ENCODE results near the gene SHMT2. TPM values are rescaled to one million over a fixed set of nuclear protein-coding genes. Genes with fewer than 3 reads are reported as not detected.

SHMT2 gene
- total and polyA plus RNA-seq, 2 of the 4 experiments (the other 2 are of a cell fraction), result 266 to 364 TPM

GRCh38 chr12:57216014-57216911 lies 13.2 kb upstream of the SHMT2 start, which contains the start of gene NXPH4:
TSS of gene NXPH4 (plus strand) at chr12:57216794. CDS start at chr12:57216970, 176 bp downstream.
- H3K36me3 ChIP-seq (ENCODE audit: control insufficient read depth, insufficient read depth, low read length), result peaks cover 26% of the 10 kb centered on the region
- H4K5ac ChIP-seq (ENCODE audit: low read depth, low read length), result no peak within 1 kb of the TSS
- intact Hi-C loops (cut with micrococcal nuclease), result no loop called here
- H2AK9ac ChIP-seq (replicated peaks; ENCODE audit: low read depth, low read length, poor library complexity), result peak within 1 kb of the TSS; percentile 91
- peak within 1 kb of the TSS; percentile 78 for H3K23ac ChIP-seq (ENCODE audit: low read depth, low read length)
- H2BK5ac ChIP-seq (ENCODE audit: low read depth, low read length, poor library complexity, severe bottlenecking), result no peak within 1 kb of the TSS
- BruUV-seq (replicated peaks), result no TSS peak
- H4K91ac ChIP-seq (ENCODE audit: insufficient read depth, low read depth, low read length), result no peak within 1 kb of the TSS
- no peak within 1 kb of the TSS; the same call in 1 of the 2 replicates for H3K4ac ChIP-seq (ENCODE audit: low read depth, low read length)
- 2% methylated on average over 52 of the region's 102 CpGs; no CpG with 5 or more reads in 1 of the 2 experiments for WGBS, 2 experiments (ENCODE audit: extremely low coverage in 2 of 2, insufficient read length in 1 of 2)
- peak within 1 kb of the TSS; percentile 90 for H3K4me2 ChIP-seq (ENCODE audit: low read depth, low read length)
- no peak within 1 kb of the TSS for H2BK20ac ChIP-seq (ENCODE audit: low read depth, low read length)
- peaks cover 0 to 7% of the 10 kb centered on the region in 2 experiments; a peak in 1 of 4 replicates for H3K79me1 ChIP-seq (ENCODE audit: low read depth in 1 of 2, low read length in 2 of 2)
- CTCF ChIA-PET, result interaction anchor here (1.2 to 3.5 kb wide), 2 partner anchors 23 to 26 kb away, joined by 6 to 25 read pairs; no protein-coding TSS in a partner anchor
- in situ Hi-C loops (cut with MboI; ENCODE audit: low sequenced_read_pairs), result no loop called here
- peak within 1 kb of the TSS; percentile 3; the same call in 1 of the 2 replicates for H3K9ac ChIP-seq (ENCODE audit: low read depth, low read length)
- peaks cover 7% of the 10 kb centered on the region for H3K4me1 ChIP-seq (ENCODE audit: control insufficient read depth, insufficient read depth, low read length)
- ATAC-seq (ENCODE audit: low read depth) (peak; percentile 46), DNase-seq (no peak)
- peak within 1 kb of the TSS; percentile 47; the same call in 1 of the 2 replicates for H3K14ac ChIP-seq (replicated peaks; ENCODE audit: low read depth, low read length)
- no peak within 1 kb of the TSS for H3K18ac ChIP-seq (ENCODE audit: low read depth, low read length)
- no peaks in the 10 kb centered on the region for H3K9me3 ChIP-seq (ENCODE audit: control insufficient read depth, insufficient read depth, low read length)
- H4K20me1 ChIP-seq (ENCODE audit: insufficient read depth, low read length), result peaks cover 56% of the 10 kb centered on the region
- H3K4me3 ChIP-seq (ENCODE audit: insufficient read depth, low read depth, low read length), result peak within 1 kb of the TSS; percentile 73
- H3K9me1 ChIP-seq (ENCODE audit: insufficient read depth, low read length), result no peaks in the 10 kb centered on the region
- dilution Hi-C loops (cut with HindIII; ENCODE audit: low sequenced_read_pairs, unreplicated experiment), result no loop called here
- no peak within 1 kb of the TSS; the same call in 1 of the 2 replicates for H3K27ac ChIP-seq (ENCODE audit: insufficient read depth, low read length)
- H2BK120ac ChIP-seq (ENCODE audit: low read depth, low read length), result no peak within 1 kb of the TSS
- peaks cover 61% of the 10 kb centered on the region for H3K27me3 ChIP-seq (ENCODE audit: control insufficient read depth, insufficient read depth, low read length)
- POLR2A ChIA-PET (ENCODE audit: unreplicated experiment), result interaction anchor here (0.6 kb wide), 1 partner anchor 13 kb away, joined by 5 read pairs; the partner anchor contains the start of gene SHMT2
- H4K8ac ChIP-seq (ENCODE audit: low read depth in 2 of 2, low read length in 2 of 2), result no peak within 1 kb of the TSS
- H3K56ac ChIP-seq (ENCODE audit: extremely low read depth, insufficient read depth, low read length), result no peak within 1 kb of the TSS
- peak within 1 kb of the TSS; percentile 82 for H2AFZ ChIP-seq (replicated peaks; ENCODE audit: low read length, poor library complexity)
- peak within 1 kb of the TSS; percentile 81 for H2AK5ac ChIP-seq (ENCODE audit: low read depth, low read length)
- no peak within 1 kb of the TSS for H2BK15ac ChIP-seq (ENCODE audit: low read depth, low read length)
- TF ChIP-seq MAZ (IDR thresholded peaks at IDR 0.05; ENCODE audit: borderline replicate concordance, low read depth, low read length), result no peak; the same call in 1 of the 2 replicates
- TF ChIP-seq POLR2A (IDR thresholded peaks at IDR 0.05; ENCODE audit: low read depth, low read length), result no peak
- TF ChIP-seq MAFK (IDR thresholded peaks at IDR 0.05; ENCODE audit: low read depth, low read length), result no peak
- no peak for TF ChIP-seq CEBPB (IDR thresholded peaks at IDR 0.05; ENCODE audit: low read depth, low read length)
- no peak for TF ChIP-seq FOS (IDR thresholded peaks at IDR 0.05; ENCODE audit: low read depth, low read length)
- no peak for TF ChIP-seq CHD1 (IDR thresholded peaks at IDR 0.05; ENCODE audit: low read depth, low read length)
- TF ChIP-seq CTCF (conservative IDR thresholded peaks at IDR 0.05; ENCODE audit: low read depth, low read length), result no peak; the same call in 1 of the 2 replicates
- no peak for TF ChIP-seq RCOR1 (IDR thresholded peaks at IDR 0.05; ENCODE audit: insufficient replicate concordance, low read length)
- TF ChIP-seq, protein P1, sequence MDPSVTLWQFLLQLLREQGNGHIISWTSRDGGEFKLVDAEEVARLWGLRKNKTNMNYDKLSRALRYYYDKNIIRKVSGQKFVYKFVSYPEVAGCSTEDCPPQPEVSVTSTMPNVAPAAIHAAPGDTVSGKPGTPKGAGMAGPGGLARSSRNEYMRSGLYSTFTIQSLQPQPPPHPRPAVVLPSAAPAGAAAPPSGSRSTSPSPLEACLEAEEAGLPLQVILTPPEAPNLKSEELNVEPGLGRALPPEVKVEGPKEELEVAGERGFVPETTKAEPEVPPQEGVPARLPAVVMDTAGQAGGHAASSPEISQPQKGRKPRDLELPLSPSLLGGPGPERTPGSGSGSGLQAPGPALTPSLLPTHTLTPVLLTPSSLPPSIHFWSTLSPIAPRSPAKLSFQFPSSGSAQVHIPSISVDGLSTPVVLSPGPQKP (IDR thresholded peaks at IDR 0.05; ENCODE audit: borderline replicate concordance, low read depth, low read length), result no peak
- TF ChIP-seq BHLHE40 (IDR thresholded peaks at IDR 0.05; ENCODE audit: low read depth, low read length), result no peak
- no peak for TF ChIP-seq RAD21 (IDR thresholded peaks at IDR 0.05; ENCODE audit: low read length)
- TF ChIP-seq NFE2L2 (IDR thresholded peaks at IDR 0.05; ENCODE audit: low read depth, low read length), result no peak
- TF ChIP-seq USF2 (IDR thresholded peaks at IDR 0.05; ENCODE audit: low read depth, low read length), result no peak

Data from IMR-90 (cell line).